K562 (cell line): ENCODE results near the gene FOSL1. TPM values are rescaled to one million over a fixed set of nuclear protein-coding genes. Genes with fewer than 3 reads are reported as not detected.

Experiments used
- DIDO1 ChIP-seq: fragments of 450-650 bp; IDR thresholded peaks from 2 replicates; pipeline ENCODE4 v1.6.1; 2016; ENCODE audit warnings: low read depth, missing biosample characterization, missing genetic modification characterization
- EP300 ChIP-seq: IDR thresholded peaks from 2 replicates; pipeline ENCODE4 v1.6.1; 2012; ENCODE audit warnings: low read length, improper control_type of control experiment
- SETDB1 ChIP-seq: IDR thresholded peaks from one replicate; pipeline ENCODE4 v1.6.1; 2012; ENCODE audit warnings: low read length, control low read depth, inconsistent platforms
- SREBF2 ChIP-seq: sonication (generic); formaldehyde crosslinking; IDR thresholded peaks from 2 replicates; pipeline ENCODE4 v1.4.0; 2020; ENCODE audit warnings: mild to moderate bottlenecking, missing genetic modification reagents
- TAL1 ChIP-seq: fragments of 450-650 bp; IDR thresholded peaks from 2 replicates; pipeline ENCODE4 v1.6.1; 2016; ENCODE audit warnings: mild to moderate bottlenecking
- ZNF75A ChIP-seq: fragments of 450-650 bp; formaldehyde crosslinking; IDR thresholded peaks from 2 replicates; pipeline ENCODE4 v1.4.0; 2020; ENCODE audit warnings: mild to moderate bottlenecking
- polyA plus RNA-seq, 8 experiments: library from polyadenylated mRNA; depleted of rRNA in 4 of 8; stranded (reverse) in 5 of 8; unstranded in 3 of 8; fragments of >200 nt; fragmentation: Nextera tagmentation in 2 of 8; fragmentation: Illumina TruSeq in 1 of 8; extraction: Ambion mirVana in 2 of 8; extraction: Trizol in 1 of 8; gene quantifications; 2 replicates each; pipeline versions ENCODE4 v1.2.1 to v1.2.3, GENCODE V29; 2011 to 2014; ENCODE audit warnings: inconsistent platforms in 1 of 8, missing spikeins in 1 of 8
- total RNA-seq, 7 experiments: library from RNA; depleted of rRNA in 6 of 7; stranded (reverse); fragments of >200 nt in 6 of 7; fragmentation: Illumina TruSeq in 2 of 7; extraction: Trizol in 2 of 7; gene quantifications; 2 replicates each; pipeline versions ENCODE4 v1.2.1 to v1.2.3, GENCODE V29; 2011 to 2021; ENCODE audit warnings: low replicate concordance in 1 of 7
- TF ChIP-seq, protein P1 (sequence below): fragments of 250-450 bp; sonication (Bioruptor Pico); IDR thresholded peaks from 2 replicates; pipeline ENCODE4 v1.8.0; 2022; ENCODE audit warnings: moderate library complexity, mild to moderate bottlenecking, inconsistent platforms
- TF ChIP-seq, protein P2 (sequence below): fragments of 200-800 bp; sonication (Bioruptor generic); IDR thresholded peaks from 2 replicates; pipeline ENCODE4 v1.6.1; 2017; ENCODE audit warnings: missing genetic modification characterization, missing compliant biosample characterization
- TF ChIP-seq, protein P3 (sequence below): fragments of 450-650 bp; IDR thresholded peaks from 2 replicates; pipeline ENCODE4 v1.6.1; 2016; ENCODE audit warnings: low read depth
- TF ChIP-seq, protein P4 (sequence below): fragments of 250-450 bp; sonication (Bioruptor Pico); IDR thresholded peaks from 2 replicates; pipeline ENCODE4 v1.8.0; 2022; ENCODE audit warnings: inconsistent platforms, mild to moderate bottlenecking, moderate library complexity, borderline replicate concordance
- TF ChIP-seq, protein P5 (sequence below): fragments of 200-800 bp; sonication (Bioruptor generic); IDR thresholded peaks from 2 replicates; pipeline ENCODE4 v1.6.1; 2017; ENCODE audit warnings: missing genetic modification characterization, missing compliant biosample characterization
- TF ChIP-seq, protein P6 (sequence below): sonication (generic); IDR thresholded peaks from 2 replicates; pipeline ENCODE4 v1.6.1; 2016

FOSL1 gene
- total and polyA plus RNA-seq, 9 of the 15 experiments (the other 6 are each of a cell fraction or from before 2014, with no cell fraction given): 3.5 to 39.6 (median 10.0) TPM

DNA sequence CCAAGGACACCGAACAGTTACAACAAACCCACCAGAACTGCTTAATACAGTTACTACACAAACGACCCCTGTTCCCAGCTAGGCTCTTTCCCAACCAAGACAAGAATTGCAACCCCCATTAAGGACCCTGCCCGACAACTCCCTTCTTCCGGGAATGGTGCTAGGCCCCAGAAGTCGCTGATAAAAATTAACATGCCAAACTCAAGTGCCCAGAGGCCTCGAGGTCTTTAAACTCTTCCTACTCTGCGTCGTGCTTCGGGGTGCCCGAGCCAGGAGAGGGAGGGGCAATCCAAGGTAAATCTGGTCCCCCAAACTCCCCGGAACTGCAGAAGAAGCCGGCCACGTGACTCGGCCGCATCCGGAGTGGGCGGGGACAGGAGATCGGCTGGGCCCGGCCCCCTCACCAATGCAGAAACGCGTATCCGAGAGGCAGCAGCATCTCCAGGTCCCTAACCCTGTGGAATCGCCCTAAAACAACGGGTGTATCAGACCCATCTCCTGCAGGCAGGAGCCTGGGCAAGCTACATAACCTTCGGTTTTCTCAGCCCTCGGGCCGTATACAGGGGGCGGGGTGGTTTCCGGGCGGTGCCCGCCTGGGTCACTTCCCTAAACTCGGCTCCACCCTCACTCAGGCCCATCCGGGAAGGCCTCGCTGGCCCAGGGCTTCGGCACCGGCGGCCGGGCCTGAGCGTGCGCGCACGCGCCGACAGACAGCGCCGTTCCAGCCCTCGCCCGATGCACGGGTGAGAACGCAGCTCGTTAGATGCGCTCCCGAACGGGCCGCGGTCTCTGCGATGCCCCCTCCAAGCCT is 43.3 kb downstream of the FOSL1 start (continued):
- TF ChIP-seq, protein P1, sequence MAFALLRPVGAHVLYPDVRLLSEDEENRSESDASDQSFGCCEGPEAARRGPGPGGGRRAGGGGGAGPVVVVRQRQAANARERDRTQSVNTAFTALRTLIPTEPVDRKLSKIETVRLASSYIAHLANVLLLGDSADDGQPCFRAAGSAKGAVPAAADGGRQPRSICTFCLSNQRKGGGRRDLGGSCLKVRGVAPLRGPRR (CRISPR knock-in tag): no peak
- no peak for TF ChIP-seq TAL1
- TF ChIP-seq, protein P2, sequence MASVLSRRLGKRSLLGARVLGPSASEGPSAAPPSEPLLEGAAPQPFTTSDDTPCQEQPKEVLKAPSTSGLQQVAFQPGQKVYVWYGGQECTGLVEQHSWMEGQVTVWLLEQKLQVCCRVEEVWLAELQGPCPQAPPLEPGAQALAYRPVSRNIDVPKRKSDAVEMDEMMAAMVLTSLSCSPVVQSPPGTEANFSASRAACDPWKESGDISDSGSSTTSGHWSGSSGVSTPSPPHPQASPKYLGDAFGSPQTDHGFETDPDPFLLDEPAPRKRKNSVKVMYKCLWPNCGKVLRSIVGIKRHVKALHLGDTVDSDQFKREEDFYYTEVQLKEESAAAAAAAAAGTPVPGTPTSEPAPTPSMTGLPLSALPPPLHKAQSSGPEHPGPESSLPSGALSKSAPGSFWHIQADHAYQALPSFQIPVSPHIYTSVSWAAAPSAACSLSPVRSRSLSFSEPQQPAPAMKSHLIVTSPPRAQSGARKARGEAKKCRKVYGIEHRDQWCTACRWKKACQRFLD (CRISPR knock-in tag): no peak
- TF ChIP-seq, protein P3, sequence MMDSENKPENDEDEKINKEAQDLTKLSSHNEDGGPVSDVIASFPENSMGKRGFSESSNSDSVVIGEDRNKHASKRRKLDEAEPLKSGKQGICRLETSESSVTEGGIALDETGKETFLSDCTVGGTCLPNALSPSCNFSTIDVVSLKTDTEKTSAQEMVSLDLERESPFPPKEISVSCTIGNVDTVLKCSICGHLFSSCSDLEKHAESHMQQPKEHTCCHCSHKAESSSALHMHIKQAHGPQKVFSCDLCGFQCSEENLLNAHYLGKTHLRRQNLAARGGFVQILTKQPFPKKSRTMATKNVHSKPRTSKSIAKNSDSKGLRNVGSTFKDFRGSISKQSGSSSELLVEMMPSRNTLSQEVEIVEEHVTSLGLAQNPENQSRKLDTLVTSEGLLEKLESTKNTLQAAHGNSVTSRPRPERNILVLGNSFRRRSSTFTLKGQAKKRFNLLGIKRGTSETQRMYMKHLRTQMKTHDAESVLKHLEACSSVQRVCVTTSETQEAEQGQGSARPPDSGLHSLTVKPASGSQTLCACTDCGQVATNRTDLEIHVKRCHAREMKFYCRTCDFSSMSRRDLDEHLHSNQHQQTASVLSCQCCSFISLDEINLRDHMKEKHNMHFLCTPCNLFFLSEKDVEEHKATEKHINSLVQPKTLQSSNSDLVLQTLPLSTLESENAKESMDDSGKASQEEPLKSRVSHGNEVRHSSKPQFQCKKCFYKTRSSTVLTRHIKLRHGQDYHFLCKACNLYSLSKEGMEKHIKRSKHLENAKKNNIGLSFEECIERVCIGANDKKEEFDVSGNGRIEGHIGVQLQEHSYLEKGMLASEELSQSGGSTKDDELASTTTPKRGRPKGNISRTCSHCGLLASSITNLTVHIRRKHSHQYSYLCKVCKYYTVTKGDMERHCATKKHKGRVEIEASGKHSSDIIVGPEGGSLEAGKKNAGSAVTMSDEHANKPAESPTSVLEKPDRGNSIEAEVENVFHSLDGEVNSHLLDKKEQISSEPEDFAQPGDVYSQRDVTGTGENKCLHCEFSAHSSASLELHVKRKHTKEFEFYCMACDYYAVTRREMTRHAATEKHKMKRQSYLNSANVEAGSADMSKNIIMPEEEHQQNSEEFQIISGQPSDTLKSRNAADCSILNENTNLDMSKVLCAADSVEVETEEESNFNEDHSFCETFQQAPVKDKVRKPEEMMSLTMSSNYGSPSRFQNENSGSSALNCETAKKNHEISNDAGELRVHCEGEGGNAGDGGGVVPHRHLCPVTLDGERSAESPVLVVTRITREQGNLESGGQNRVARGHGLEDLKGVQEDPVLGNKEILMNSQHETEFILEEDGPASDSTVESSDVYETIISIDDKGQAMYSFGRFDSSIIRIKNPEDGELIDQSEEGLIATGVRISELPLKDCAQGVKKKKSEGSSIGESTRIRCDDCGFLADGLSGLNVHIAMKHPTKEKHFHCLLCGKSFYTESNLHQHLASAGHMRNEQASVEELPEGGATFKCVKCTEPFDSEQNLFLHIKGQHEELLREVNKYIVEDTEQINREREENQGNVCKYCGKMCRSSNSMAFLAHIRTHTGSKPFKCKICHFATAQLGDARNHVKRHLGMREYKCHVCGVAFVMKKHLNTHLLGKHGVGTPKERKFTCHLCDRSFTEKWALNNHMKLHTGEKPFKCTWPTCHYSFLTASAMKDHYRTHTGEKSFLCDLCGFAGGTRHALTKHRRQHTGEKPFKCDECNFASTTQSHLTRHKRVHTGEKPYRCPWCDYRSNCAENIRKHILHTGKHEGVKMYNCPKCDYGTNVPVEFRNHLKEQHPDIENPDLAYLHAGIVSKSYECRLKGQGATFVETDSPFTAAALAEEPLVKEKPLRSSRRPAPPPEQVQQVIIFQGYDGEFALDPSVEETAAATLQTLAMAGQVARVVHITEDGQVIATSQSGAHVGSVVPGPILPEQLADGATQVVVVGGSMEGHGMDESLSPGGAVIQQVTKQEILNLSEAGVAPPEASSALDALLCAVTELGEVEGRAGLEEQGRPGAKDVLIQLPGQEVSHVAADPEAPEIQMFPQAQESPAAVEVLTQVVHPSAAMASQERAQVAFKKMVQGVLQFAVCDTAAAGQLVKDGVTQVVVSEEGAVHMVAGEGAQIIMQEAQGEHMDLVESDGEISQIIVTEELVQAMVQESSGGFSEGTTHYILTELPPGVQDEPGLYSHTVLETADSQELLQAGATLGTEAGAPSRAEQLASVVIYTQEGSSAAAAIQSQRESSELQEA: no peak
- no peak for TF ChIP-seq SREBF2
- TF ChIP-seq EP300: no peak
- TF ChIP-seq, protein P4, sequence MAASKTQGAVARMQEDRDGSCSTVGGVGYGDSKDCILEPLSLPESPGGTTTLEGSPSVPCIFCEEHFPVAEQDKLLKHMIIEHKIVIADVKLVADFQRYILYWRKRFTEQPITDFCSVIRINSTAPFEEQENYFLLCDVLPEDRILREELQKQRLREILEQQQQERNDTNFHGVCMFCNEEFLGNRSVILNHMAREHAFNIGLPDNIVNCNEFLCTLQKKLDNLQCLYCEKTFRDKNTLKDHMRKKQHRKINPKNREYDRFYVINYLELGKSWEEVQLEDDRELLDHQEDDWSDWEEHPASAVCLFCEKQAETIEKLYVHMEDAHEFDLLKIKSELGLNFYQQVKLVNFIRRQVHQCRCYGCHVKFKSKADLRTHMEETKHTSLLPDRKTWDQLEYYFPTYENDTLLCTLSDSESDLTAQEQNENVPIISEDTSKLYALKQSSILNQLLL (CRISPR knock-in tag): no peak
- TF ChIP-seq, protein P5, sequence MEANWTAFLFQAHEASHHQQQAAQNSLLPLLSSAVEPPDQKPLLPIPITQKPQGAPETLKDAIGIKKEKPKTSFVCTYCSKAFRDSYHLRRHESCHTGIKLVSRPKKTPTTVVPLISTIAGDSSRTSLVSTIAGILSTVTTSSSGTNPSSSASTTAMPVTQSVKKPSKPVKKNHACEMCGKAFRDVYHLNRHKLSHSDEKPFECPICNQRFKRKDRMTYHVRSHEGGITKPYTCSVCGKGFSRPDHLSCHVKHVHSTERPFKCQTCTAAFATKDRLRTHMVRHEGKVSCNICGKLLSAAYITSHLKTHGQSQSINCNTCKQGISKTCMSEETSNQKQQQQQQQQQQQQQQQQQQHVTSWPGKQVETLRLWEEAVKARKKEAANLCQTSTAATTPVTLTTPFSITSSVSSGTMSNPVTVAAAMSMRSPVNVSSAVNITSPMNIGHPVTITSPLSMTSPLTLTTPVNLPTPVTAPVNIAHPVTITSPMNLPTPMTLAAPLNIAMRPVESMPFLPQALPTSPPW (CRISPR knock-in tag): peak; percentile 81
- TF ChIP-seq, protein P6, sequence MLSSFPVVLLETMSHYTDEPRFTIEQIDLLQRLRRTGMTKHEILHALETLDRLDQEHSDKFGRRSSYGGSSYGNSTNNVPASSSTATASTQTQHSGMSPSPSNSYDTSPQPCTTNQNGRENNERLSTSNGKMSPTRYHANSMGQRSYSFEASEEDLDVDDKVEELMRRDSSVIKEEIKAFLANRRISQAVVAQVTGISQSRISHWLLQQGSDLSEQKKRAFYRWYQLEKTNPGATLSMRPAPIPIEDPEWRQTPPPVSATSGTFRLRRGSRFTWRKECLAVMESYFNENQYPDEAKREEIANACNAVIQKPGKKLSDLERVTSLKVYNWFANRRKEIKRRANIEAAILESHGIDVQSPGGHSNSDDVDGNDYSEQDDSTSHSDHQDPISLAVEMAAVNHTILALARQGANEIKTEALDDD: no peak
- TF ChIP-seq DIDO1 (tag): no peak
- TF ChIP-seq SETDB1: no peak
- TF ChIP-seq ZNF75A (CRISPR knock-in tag): no peak
